ENCODE data around the gene UTY.
"Not testable (repeated sequence)": the region's sequence is repeated elsewhere in the genome, so short reads cannot be mapped to it uniquely, and the experiment has no call there.

The UTY gene

GRCh38 chrY:13299411-13299810 lies 180.4 kb downstream of the UTY start:
- DNase-seq (ENCODE audit: low read depth, low spot score): no peak

- no peak for DNase-seq (ENCODE audit: low read depth, low spot score)
Observed at GRCh38 chrY:13296176-13296890, 183.5 kb downstream of the UTY start.

- DNase-seq (ENCODE audit: low read depth, low spot score): no peak
Observed at GRCh38 chrY:13295026-13295425, 184.8 kb downstream of the UTY start.

- no peak for DNase-seq (ENCODE audit: low read depth, low spot score)
Observed at GRCh38 chrY:13291199-13291598, 188.6 kb downstream of the UTY start.

GRCh38 chrY:13282151-13283054 lies 197.4 kb downstream of the UTY start:
- not testable (repeated sequence) for DNase-seq (ENCODE audit: low read depth, low spot score)

GRCh38 chrY:13279561-13279960 lies 200.3 kb downstream of the UTY start:
- DNase-seq (ENCODE audit: low read depth, low spot score): no peak

- no peak for DNase-seq (ENCODE audit: low read depth, low spot score)
Observed at GRCh38 chrY:13271706-13272105, 208.1 kb downstream of the UTY start.

- not testable (repeated sequence) for DNase-seq (ENCODE audit: low read depth, low spot score)
Observed at GRCh38 chrY:13253941-13254440, 225.8 kb downstream of the UTY start.

- DNase-seq (ENCODE audit: low read depth, low spot score): no peak
Observed at GRCh38 chrY:13250421-13250820, 229.4 kb downstream of the UTY start.

- DNase-seq (ENCODE audit: low read depth, low spot score): no peak
Observed at GRCh38 chrY:13243716-13244115, 236.1 kb downstream of the UTY start.

GRCh38 chrY:13233901-13234300 lies 245.9 kb downstream of the UTY start:
- no peak for DNase-seq (ENCODE audit: low read depth, low spot score)

- no peak for DNase-seq (ENCODE audit: low read depth, low spot score)
Observed at GRCh38 chrY:13233118-13233517, 246.7 kb downstream of the UTY start.

GRCh38 chrY:13227354-13227953 lies 252.4 kb downstream of the UTY start:
- DNase-seq (ENCODE audit: low read depth, low spot score): no peak

- no peak for DNase-seq (ENCODE audit: low read depth, low spot score)
Observed at GRCh38 chrY:13210961-13211646, 268.7 kb downstream of the UTY start.

- DNase-seq (ENCODE audit: low read depth, low spot score): no peak
Observed at GRCh38 chrY:13205214-13205613, 274.6 kb downstream of the UTY start.

Measured in astrocyte of the hippocampus (primary cell).